Pancreas (tissue), 10 donors: Measurements from ENCODE around the gene XCL1. TPM values are rescaled to one million over a fixed set of nuclear protein-coding genes. Genes with fewer than 3 reads are reported as not detected.

Experiments used
- ATAC-seq, 4 donors: fragments of 200-7000 bp; cut with Tn5 transposase; one replicate each; pipeline versions ENCODE4 v1.8.0 to v1.9.1; 2020; ENCODE audit warnings: mild to moderate bottlenecking in 4 of 4, moderate library complexity in 4 of 4
- DNase-seq, 6 donors: peaks; one replicate each; pipeline ENCODE4 v3.0.0-alpha.2; 2020
- FAIRE-seq: peaks from 2 replicates; lab custom pipeline; 2012; peaks lifted over from hg19 to GRCh38; lab: Jason Lieb, UNC
- H3K27ac ChIP-seq, 4 donors: fragments of 200-600 bp; sonication (generic); 1 replicate in 3 of 4; 2 replicates in 1 of 4; pipeline versions ENCODE4 v1.5.0 to v1.8.0; 2020
- H3K27me3 ChIP-seq, 4 donors: fragments of 200-600 bp; one replicate each; pipeline ENCODE4 v1.8.0; 2021
- H3K36me3 ChIP-seq, 3 donors: fragments of 200-600 bp; sonication (generic) in 1 of 3; one replicate each; pipeline versions ENCODE4 v1.5.0 to v1.8.0; 2020 to 2021
- H3K4me1 ChIP-seq, 3 donors: fragments of 200-600 bp; one replicate each; pipeline ENCODE4 v1.8.0; 2021
- H3K4me3 ChIP-seq, 4 donors: fragments of 200-600 bp; sonication (generic) in 2 of 4; one replicate each; pipeline versions ENCODE4 v1.5.0 to v1.8.0; 2020 to 2021
- H3K9me3 ChIP-seq, 4 donors: fragments of 200-600 bp; one replicate each; pipeline ENCODE4 v1.8.0; 2021
- CTCF ChIP-seq, 4 donors: fragments of 200-600 bp; sonication (generic) in 3 of 4; IDR thresholded peaks; one replicate each; pipeline versions ENCODE4 v1.5.0 to v1.8.0; 2021; ENCODE audit warnings: antibody characterized with exemption in 4 of 4
- WGBS, 2 donors: extraction: QIAGEN DNeasy Blood & Tissue Kit; methylation state at CpG; one replicate each; pipeline ENCODE4 v1.1.7; 2013; 5-methylcytosine and 5-hydroxymethylcytosine counted together
- intact Hi-C, 3 donors: fragments of 100-400 bp; cut with DNase I; formaldehyde crosslinking; loops; one replicate each; pipeline versions ENCODE4 v1.11.1 to v1.14.2; 2022
- polyA plus RNA-seq, 2 donors: library from polyadenylated mRNA; stranded (reverse); fragments of 200-250 nt; gene quantifications; one replicate each; pipeline ENCODE4 v1.2.3, GENCODE V29; 2013
- total RNA-seq, 6 donors: library from RNA; stranded (reverse); fragmentation: NEBNext Ultra II Directional in 4 of 6; extraction: Animal tissue kit (Norgen Biotek cat#: 25700) in 4 of 6; gene quantifications; one replicate each; pipeline versions ENCODE4 v1.2.1 to v1.2.4, GENCODE V29; 2021 to 2023
- donor health status: healthy with polysubstance abuse.
- donor health status: DM: no; HTN: no; CAD: no; lungs with moderate emphysema.
- donor health status: DM: no; HTN: no; CAD: no.
- donor health status: control.
- donor health status: control.
- donor health status: Bipolar disorder and iron deficiency.
- donor health status: DM: yes; HTN: yes; CAD: no.
- donor health status: DM: no; HTN: no; CAD: no.
- donor health status: DM: no; HTN: no; CAD: no.
- donor health status: DM: yes; HTN: yes; CAD: no.

The XCL1 gene
- total and polyA plus RNA-seq, 8 donors, result 0.09 to 0.28 (median 0.14) TPM; not detected in 5

GRCh38 chr1:168560370-168560769 lies 16.0 kb upstream of the XCL1 start:
- Histone ChIP-seq H3K36me3 (no peaks in the 10 kb centered on the region), H3K9me3 (no peaks in the 10 kb centered on the region), H3K4me1 (no peaks in the 10 kb centered on the region), H3K27ac (no peak overlapping the region), H3K4me3 (no peak overlapping the region), H3K27me3 (no peaks in the 10 kb centered on the region)
- FAIRE-seq (no peak), DNase-seq (no peak), ATAC-seq (no peak)
- TF ChIP-seq CTCF (IDR thresholded peaks at IDR 0.05), result no peak
- intact Hi-C loops, result loop anchor here in 1 of 3 donors (10.0 kb wide), 1 partner anchor 126 kb away; no protein-coding TSS in a partner anchor

GRCh38 chr1:168561989-168562388 lies 14.4 kb upstream of the XCL1 start:
- 66 to 79% methylated on average over 2 of the region's 2 CpGs for WGBS, 2 donors
- no peak for TF ChIP-seq CTCF (IDR thresholded peaks at IDR 0.05)
- intact Hi-C loops, result loop anchor here in 1 of 3 donors (10.0 kb wide), 1 partner anchor 127 kb away; no protein-coding TSS in a partner anchor
- DNase-seq (no peak), FAIRE-seq (no peak), ATAC-seq (no peak)
- no peak overlapping the region for H3K27ac ChIP-seq
- no peaks in the 10 kb centered on the region for H3K36me3 ChIP-seq
- H3K9me3 ChIP-seq, result no peaks in the 10 kb centered on the region
- no peaks in the 10 kb centered on the region for H3K27me3 ChIP-seq
- no peaks in the 10 kb centered on the region for H3K4me1 ChIP-seq
- H3K4me3 ChIP-seq, result no peak overlapping the region

GRCh38 chr1:168565825-168566224 lies 10.6 kb upstream of the XCL1 start:
- Histone ChIP-seq H3K9me3 (no peaks in the 10 kb centered on the region), H3K36me3 (no peaks in the 10 kb centered on the region), H3K27me3 (no peaks in the 10 kb centered on the region), H3K4me1 (no peaks in the 10 kb centered on the region), H3K4me3 (no peak overlapping the region), H3K27ac (no peak overlapping the region)
- no peak for FAIRE-seq
- TF ChIP-seq CTCF (IDR thresholded peaks at IDR 0.05), result no peak
- intact Hi-C loops, result loop anchor here in 1 of 3 donors (10.0 kb wide), 1 partner anchor 131 kb away; no protein-coding TSS in a partner anchor
- ATAC-seq, result no peak
- no peak for DNase-seq
- WGBS, 2 donors, result 42 to 49% methylated on average over 4 of the region's 4 CpGs

- ATAC-seq, result no peak
- Histone ChIP-seq H3K9me3 (no peaks in the 10 kb centered on the region), H3K27ac (no peak overlapping the region), H3K36me3 (no peaks in the 10 kb centered on the region), H3K4me3 (no peak overlapping the region), H3K27me3 (no peaks in the 10 kb centered on the region), H3K4me1 (no peaks in the 10 kb centered on the region)
- intact Hi-C loops, result loop anchor here in 1 of 3 donors (10.0 kb wide), 1 partner anchor 132 kb away; no protein-coding TSS in a partner anchor
- no peak for DNase-seq
- FAIRE-seq, result no peak
- TF ChIP-seq CTCF (IDR thresholded peaks at IDR 0.05), result no peak
- 73 to 90% methylated on average over 1 of the region's 1 CpG for WGBS, 2 donors
These were observed 9.4 kb upstream of the XCL1 start for GRCh38 chr1:168567007-168567406.

- H3K4me3 ChIP-seq, result no peak overlapping the region
- no peak for ATAC-seq
- intact Hi-C loops, result loop anchor here in 1 of 3 donors (10.0 kb wide), 1 partner anchor 133 kb away; no protein-coding TSS in a partner anchor
- no peaks in the 10 kb centered on the region for H3K9me3 ChIP-seq
- H3K36me3 ChIP-seq, result no peaks in the 10 kb centered on the region
- no peak overlapping the region for H3K27ac ChIP-seq
- no peak for TF ChIP-seq CTCF (IDR thresholded peaks at IDR 0.05)
- no peaks in the 10 kb centered on the region for H3K4me1 ChIP-seq
- 87 to 88% methylated on average over 3 of the region's 3 CpGs for WGBS, 2 donors
- no peak for DNase-seq
- no peaks in the 10 kb centered on the region for H3K27me3 ChIP-seq
- FAIRE-seq, result no peak
These were observed 8.8 kb upstream of the XCL1 start for GRCh38 chr1:168567568-168567967.
